HG02885 (cell line): ENCODE results near the gene DPEP3.

Experiments used
- ATAC-seq: cut with Tn5 transposase; IDR thresholded peaks from one replicate; pipeline ENCODE4 v1.9.1; 2021; ENCODE audit warnings: mild to moderate bottlenecking; ENCODE audit not compliant: unreplicated experiment, poor library complexity

The DPEP3 gene

DNA sequence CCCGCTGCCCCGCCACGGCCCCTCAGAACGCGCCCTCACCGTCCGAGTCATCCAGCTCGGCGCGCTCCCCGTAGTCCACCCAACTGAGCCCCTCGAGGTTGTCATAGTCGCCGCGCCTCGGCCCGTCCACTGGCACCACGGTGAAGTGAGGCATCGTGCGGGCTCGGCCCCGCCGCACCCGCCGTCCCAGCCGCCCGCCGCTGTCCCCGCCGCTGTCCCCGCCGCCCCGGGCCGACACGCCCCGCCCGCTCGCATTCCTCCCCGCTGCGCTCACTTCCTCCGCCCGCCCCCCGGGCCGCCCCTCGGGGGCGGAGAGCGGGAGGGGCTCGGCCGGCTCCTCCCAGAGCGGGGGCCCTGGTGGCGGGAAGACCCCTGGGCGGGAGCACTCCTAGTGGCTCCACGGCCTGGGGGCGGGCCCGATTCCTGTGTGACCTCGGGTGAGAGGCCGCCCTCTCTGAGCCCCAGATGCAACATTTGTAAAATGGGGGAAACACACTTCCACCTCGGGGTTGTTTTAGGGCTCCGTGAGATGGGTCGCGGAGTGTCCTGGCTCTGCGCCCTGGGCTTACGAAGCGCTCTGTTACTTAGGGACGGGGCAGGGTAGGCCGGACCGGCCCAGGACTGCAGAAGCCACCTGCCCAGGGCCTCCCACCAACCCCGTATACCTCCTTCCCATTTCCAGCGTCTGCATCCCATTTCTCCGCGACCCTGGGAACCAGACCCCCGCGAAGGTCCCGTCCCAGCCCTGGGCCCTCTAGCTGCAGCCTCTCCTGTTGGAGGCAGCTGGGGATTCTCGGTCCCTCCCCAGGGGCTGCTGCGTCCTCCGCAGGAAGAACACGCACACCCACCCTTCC lies 11.7 kb downstream of the DPEP3 start, which contains the start of gene SLC12A4:
Gene SLC12A4 (minus strand): TSS at position 238 of the 854 bp plus-strand sequence. CDS start 84 bp downstream, at position 154.
- peak; percentile 78 for ATAC-seq

GRCh38 chr16:67967958-67968399 lies 12.3 kb downstream of the DPEP3 start:
- peak; percentile 24 for ATAC-seq

DNA sequence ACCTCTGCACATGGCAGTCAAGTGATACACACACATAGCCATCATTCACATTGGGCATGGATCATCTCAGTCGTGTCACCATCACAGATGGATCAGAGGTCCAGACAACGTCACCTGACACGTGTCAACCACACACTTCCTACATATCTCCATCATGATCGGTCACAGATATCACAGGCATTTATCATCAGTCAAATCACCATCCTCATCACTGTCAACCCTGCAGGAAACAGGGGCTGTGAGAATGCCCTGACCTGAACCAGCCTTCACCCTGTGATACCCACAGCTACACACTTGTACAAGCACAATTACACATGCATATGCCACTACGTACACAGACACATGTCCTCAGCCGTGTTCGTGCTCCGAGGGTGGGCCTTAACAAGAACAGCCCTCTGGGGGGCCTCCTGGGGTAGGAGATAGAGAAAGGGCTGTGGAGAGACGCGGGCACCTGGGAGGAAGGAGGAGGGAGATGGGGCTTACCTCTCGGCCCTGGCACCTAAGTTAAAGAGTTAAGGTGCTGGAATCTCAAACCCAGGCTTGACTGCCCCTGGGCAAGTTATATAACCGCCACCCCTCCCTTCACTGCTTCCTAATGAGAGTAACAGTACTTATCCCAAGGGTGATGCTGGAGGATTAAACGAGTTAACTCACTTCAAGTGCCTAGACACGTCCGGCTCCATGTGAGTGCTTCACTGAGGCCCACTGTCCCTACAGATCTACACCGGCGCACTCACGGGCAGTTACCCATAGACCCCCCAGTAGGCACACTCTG lies 12.9 kb downstream of the DPEP3 start:
- peak; percentile 11 for ATAC-seq

GRCh38 chr16:67966549-67967182 lies 13.6 kb downstream of the DPEP3 start:
- no peak for ATAC-seq

- ATAC-seq = no peak
These were observed 14.4 kb downstream of the DPEP3 start for GRCh38 chr16:67965668-67966548.

DNA sequence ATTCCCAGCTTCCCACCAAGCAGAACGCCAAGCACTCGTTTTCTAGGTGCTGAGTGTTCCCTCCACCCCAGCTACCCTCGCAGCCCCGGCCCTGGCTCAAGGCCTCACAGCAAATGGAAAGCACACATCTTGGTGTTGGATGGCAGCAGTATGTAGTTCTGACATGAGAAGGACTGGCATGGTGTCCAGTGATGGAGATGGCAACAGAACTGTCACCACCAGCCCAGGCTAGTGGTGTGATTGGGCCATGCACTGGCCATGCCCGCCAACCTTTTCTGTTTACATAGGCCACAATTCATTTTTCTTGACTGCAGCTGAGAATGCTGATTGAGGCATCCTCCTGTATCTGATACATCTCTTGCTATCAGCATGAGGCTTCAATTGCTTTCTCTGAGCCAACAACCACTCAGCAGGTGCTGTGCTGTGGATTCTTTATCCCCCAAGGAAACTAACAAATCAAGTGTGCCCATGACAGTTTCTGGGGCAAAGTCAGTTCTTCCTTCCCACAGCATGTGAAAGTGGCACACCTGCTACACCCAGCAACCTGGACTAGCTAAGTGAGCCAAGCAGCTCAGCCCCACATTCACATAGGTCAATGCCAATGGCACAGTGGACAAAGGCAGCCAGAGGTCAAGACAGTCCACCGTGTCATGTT lies 15.7 kb downstream of the DPEP3 start:
- no peak for ATAC-seq

DNA sequence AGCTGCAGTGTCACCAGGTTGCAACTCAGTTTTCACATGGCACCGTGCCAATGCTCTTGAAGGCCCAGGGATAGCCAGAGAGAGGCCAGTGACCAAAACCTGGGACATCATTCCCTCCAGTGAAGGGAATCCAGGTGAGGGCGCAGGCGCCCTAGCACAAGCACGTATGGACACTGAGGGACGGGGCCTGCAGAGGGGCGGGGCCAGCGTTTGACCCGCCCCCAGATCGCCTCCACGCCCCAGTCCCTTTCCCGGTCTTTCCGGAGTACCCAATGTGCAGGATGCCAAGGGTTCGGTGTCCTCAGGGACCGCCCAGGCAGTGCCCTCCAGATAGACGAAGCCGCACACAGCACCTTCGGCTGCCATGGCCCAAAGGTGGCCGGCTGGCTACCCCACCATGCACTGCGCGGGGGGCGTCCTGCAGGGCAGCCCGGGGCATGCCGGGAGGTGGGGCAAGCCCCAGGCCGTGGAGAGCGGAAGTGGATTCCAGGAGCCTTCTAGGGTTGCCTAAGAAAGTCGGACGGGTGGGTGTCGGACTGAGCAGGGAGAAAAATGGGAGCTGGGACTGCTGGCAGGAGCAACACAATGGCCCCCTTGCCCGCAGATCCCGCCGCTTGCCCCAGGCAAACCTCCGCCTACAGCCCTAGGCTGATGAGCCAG lies 16.5 kb downstream of the DPEP3 start:
- no peak for ATAC-seq

DNA sequence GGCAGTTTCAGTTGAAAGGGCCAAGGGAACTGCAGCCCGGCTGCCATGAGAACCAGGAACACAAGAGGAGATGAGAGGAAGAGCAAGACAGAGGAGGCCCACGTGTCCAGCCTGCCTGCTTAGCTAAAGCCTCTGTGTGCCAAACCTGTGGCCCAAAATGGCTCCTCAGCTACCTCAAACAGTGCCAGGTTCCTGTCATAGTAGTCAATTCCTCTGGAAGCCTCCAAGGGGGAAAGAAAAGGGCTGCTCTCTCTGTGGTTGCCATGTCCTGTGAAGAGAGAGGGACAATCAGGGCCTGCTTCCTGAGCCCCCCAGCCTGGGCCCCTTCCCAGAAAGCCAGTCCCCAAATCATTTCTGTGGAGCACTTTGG lies 17.0 kb downstream of the DPEP3 start:
- ATAC-seq = no peak

GRCh38 chr16:67962135-67962534 lies 18.2 kb downstream of the DPEP3 start:
- ATAC-seq = no peak

- no peak for ATAC-seq
These were observed 18.7 kb downstream of the DPEP3 start for GRCh38 chr16:67961551-67961957.

GRCh38 chr16:67959536-67960329 lies 20.6 kb downstream of the DPEP3 start:
- no peak for ATAC-seq

- ATAC-seq = no peak
These were observed 22.7 kb downstream of the DPEP3 start for GRCh38 chr16:67957622-67958021.

- ATAC-seq = no peak
These were observed 25.7 kb downstream of the DPEP3 start for GRCh38 chr16:67954421-67955196.

- ATAC-seq = no peak
These were observed 26.5 kb downstream of the DPEP3 start for GRCh38 chr16:67953641-67954375.

- ATAC-seq = no peak
These were observed 28.8 kb downstream of the DPEP3 start for GRCh38 chr16:67951485-67951884.

DNA sequence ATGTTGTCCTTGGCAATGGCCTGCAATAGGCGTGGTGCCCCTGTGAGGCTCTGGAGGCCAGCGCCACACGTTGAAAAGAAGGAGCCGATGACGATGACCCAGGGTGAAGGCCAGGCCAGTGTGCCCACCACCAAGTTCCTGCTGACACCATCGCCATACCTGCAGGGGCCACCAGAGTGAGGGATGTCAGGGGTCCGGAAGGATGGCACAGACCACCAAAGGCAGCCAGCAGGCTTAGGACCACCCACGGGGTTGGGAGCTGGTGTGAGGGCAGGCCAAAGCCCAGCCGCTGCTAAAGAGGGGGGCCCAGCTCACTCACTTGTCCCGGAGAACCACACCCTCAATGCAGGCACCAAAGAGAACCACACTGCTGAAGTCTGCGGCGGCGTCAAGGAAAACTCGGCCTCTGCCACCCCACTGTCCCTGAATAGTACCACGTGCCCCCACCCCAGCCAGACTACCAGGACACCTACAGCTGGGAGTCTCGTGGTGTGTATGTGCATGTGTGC lies 29.9 kb downstream of the DPEP3 start:
- no peak for ATAC-seq

DNA sequence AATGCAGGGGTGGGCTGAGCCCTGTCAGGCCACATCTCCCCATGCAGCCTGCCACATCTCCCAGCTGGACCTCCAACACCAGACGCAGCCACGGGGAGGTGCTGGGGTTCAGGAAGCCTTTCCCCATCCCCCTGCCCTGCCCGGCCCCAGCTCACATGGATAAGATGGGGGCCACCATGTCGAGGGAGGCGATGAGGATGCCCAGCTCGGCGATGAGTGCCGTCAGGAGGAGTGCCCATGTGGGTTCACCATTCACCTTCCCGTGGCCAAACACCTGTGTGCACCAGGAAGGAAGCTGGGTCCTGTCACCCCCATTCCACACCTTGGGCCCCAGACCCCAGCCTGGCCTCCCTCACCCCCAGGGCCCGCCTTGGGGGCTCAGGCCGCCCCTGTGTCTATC lies 30.7 kb downstream of the DPEP3 start:
- ATAC-seq = no peak
